Suprapubic skin (tissue), 4 donors: Measurements from ENCODE around the gene COL5A2.

Experiments
- CTCF ChIP-seq, 2 donors: fragments of 200-600 bp in 1 of 2; fragments of 450-650 bp in 1 of 2; sonication (generic) in 1 of 2; IDR thresholded peaks; one replicate each; pipeline ENCODE4 v1.5.1; 2016 to 2019; ENCODE audit warnings: antibody characterized with exemption in 2 of 2, mild to moderate bottlenecking in 1 of 2, moderate library complexity in 1 of 2
- EP300 ChIP-seq: sonication (generic); formaldehyde crosslinking; IDR thresholded peaks from one replicate; pipeline ENCODE4 v1.6.1; 2017; ENCODE audit warnings: antibody characterized with exemption
- POLR2A ChIP-seq, 2 donors: fragments of 450-650 bp; IDR thresholded peaks; one replicate each; pipeline ENCODE4 v1.6.1; 2017; ENCODE audit warnings: antibody characterized with exemption in 2 of 2, mild to moderate bottlenecking in 2 of 2, moderate library complexity in 2 of 2
- POLR2AphosphoS5 ChIP-seq, 3 donors: sonication (generic); formaldehyde crosslinking; IDR thresholded peaks; one replicate each; pipeline ENCODE4 v1.6.1; 2017; ENCODE audit warnings: antibody characterized with exemption in 3 of 3

- no peak for TF ChIP-seq CTCF (IDR thresholded peaks at IDR 0.05)
- TF ChIP-seq POLR2AphosphoS5 (IDR thresholded peaks at IDR 0.05), result no peak
- no peak for TF ChIP-seq POLR2A (IDR thresholded peaks at IDR 0.05)
- no peak for TF ChIP-seq EP300
Measured at GRCh38 chr2:189208254-189208653, 28.7 kb upstream of the COL5A2 start.
